Duodenal mucosa (tissue), 2 donors: Measurements from ENCODE around the gene CLEC18A.
"Not testable (repeated sequence)": the region's sequence is repeated elsewhere in the genome, so short reads cannot be mapped to it uniquely, and the experiment has no call there.

ENCODE experiments used
- H3K27ac ChIP-seq: one replicate; pipeline ENCODE4 v1.7.0; 2013; ENCODE audit warnings: low read depth, low read length
- H3K27me3 ChIP-seq, 2 donors: one replicate each; pipeline ENCODE4 v1.7.0; 2013; ENCODE audit warnings: low read length in 2 of 2, control low read depth in 1 of 2; ENCODE audit not compliant: insufficient read depth in 2 of 2, control insufficient read depth in 1 of 2
- H3K36me3 ChIP-seq, 2 donors: one replicate each; pipeline ENCODE4 v1.7.0; 2013; ENCODE audit warnings: low read length in 2 of 2, control low read depth in 1 of 2; ENCODE audit not compliant: insufficient read depth in 2 of 2, control insufficient read depth in 1 of 2
- H3K4me1 ChIP-seq, 2 donors: one replicate each; pipeline ENCODE4 v1.7.0; 2013; ENCODE audit warnings: low read length in 2 of 2, control low read depth in 1 of 2; ENCODE audit not compliant: insufficient read depth in 2 of 2, control insufficient read depth in 1 of 2
- H3K4me3 ChIP-seq, 2 donors: one replicate each; pipeline ENCODE4 v1.7.0; 2013; ENCODE audit warnings: low read length in 2 of 2, low read depth in 1 of 2
- H3K9ac ChIP-seq, 2 donors: one replicate each; pipeline ENCODE4 v1.7.0; 2013; ENCODE audit warnings: low read length in 2 of 2, low read depth in 1 of 2
- H3K9me3 ChIP-seq, 2 donors: one replicate each; pipeline ENCODE4 v1.7.0; 2013; ENCODE audit warnings: low read length in 2 of 2, control low read depth in 1 of 2; ENCODE audit not compliant: control insufficient read depth in 1 of 2

The CLEC18A gene

DNA sequence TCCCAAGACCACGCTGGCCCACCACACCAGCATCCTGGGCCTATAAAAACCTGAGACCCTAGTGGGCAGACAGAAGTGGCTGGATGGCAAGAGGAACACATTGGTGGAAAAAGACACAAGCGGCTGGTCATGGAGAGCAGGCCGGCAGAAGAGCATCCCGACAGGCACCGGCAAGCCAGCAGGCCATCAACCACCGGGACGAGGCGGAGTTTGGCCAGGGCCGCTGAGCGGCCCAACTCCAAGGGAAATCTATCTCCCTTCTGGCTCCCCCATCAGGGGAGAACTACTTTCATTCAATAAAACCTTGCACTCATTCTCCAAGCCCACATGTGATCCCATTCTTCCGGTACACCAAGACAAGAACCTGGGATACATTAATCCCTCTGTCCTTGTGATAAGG lies 61.8 kb downstream of the CLEC18A start:
- not testable (repeated sequence) for H3K9me3 ChIP-seq, H3K27ac ChIP-seq, H3K9ac ChIP-seq, H3K27me3 ChIP-seq, H3K4me3 ChIP-seq, H3K4me1 ChIP-seq
- H3K36me3 ChIP-seq: peaks cover 0 to 48% of the 10 kb centered on the region in 2 donors
